OCI-LY3 (cell line): ENCODE data around the gene ANKRD31.

ENCODE experiments used
- CTCF ChIP-seq: fragments of 200-600, 300-600 bp; sonication (generic); IDR thresholded peaks from 2 replicates; pipeline ENCODE4 v1.5.1; 2014; ENCODE audit warnings: antibody characterized with exemption, low read length, low read depth
- EZH2phosphoT487 ChIP-seq: fragments of 200-600 bp; shearing (Covaris generic); IDR thresholded peaks from 2 replicates; pipeline ENCODE4 v1.6.1; 2018; ENCODE audit warnings: antibody characterized with exemption, mixed run types, low read depth

- no peak for TF ChIP-seq CTCF
- TF ChIP-seq EZH2phosphoT487 = no peak
Measured at GRCh38 chr5:75089662-75090061, 147.0 kb downstream of the ANKRD31 start.
